Lower leg skin (tissue), 4 donors: ENCODE measurements around the gene PROSER3. TPM values are rescaled to one million over a fixed set of nuclear protein-coding genes. Genes with fewer than 3 reads are reported as not detected.
"Not testable (repeated sequence)": the region's sequence is repeated elsewhere in the genome, so short reads cannot be mapped to it uniquely, and the experiment has no call there.

Source experiments
- DNase-seq, 2 donors: peaks; one replicate each; pipeline ENCODE4 v3.0.0-alpha.2; 2019; ENCODE audit warnings: low spot score in 2 of 2
- H3K4me3 ChIP-seq: fragments of 200-600 bp; sonication (generic); 2 replicates; pipeline ENCODE4 v1.5.1; 2017; ENCODE audit warnings: mild to moderate bottlenecking, low read depth; ENCODE audit not compliant: poor library complexity, severe bottlenecking
- POLR2A ChIP-seq, 2 donors: fragments of 450-650 bp; IDR thresholded peaks; one replicate each; pipeline ENCODE4 v1.6.1; 2016 to 2017; ENCODE audit warnings: antibody characterized with exemption in 2 of 2, mild to moderate bottlenecking in 1 of 2, moderate library complexity in 1 of 2
- WGBS, 2 donors: methylation state at CpG; one replicate each; pipeline ENCODE4 v1.1.5; 2018; 5-methylcytosine and 5-hydroxymethylcytosine counted together
- intact Hi-C: fragments of 100-400 bp; cut with DNase I; formaldehyde crosslinking; loops from one replicate; pipeline ENCODE4 v1.15.0; 2023; ENCODE audit warnings: low total_unique reads
- total RNA-seq, 4 donors: library from RNA; depleted of rRNA; stranded (reverse); fragments of >200 nt; gene quantifications; one replicate each; pipeline ENCODE4 v1.1.0, GENCODE V29; 2016
- TF ChIP-seq, protein P1 (sequence below), 3 donors: fragments of 450-650 bp; IDR thresholded peaks; one replicate each; pipeline ENCODE4 v1.5.1; 2016; ENCODE audit warnings: antibody characterized with exemption in 3 of 3, mild to moderate bottlenecking in 3 of 3, moderate library complexity in 2 of 3

PROSER3 gene
- total RNA-seq, 4 donors from 2014 or later = 9.2 to 20.4 (median 12.9) TPM

DNA sequence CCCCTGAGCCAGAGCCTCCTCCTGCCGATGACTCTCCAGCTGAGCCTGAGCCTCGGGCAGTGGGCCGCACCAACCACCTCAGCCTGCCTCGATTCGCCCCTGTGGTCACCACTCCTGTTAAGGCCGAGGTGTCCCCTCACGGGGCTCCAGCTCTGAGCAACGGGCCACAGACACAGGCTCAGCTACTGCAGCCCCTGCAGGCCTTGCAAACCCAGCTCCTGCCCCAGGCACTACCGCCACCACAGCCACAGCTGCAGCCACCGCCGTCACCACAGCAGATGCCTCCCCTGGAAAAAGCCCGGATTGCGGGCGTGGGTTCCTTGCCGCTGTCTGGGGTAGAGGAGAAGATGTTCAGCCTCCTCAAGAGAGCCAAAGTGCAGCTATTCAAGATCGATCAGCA, 36.6 kb upstream of the PROSER3 start:
- DNase-seq = no peak

DNA sequence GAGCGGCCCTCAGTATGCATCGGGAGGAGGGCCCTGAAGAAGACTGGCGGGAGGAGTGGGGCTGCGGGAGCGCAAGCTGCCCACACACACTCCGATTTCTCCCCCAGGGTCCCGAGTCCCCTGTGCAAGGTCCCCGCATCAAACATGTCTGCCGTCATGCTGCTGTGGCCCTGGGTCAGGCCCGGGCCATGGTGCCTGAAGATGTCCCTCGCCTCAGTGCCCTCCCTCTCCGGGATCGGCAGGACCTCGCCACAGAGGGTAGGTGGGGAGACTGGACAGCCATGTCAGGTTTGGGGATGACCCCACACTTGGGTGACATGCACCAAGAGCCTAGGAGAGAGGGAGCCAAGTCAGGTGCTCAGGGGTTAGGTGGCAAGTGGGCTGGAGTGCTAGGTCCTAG, 35.5 kb upstream of the PROSER3 start:
- intact Hi-C loops = no loop called here
- WGBS, 2 donors = 93 to 94% methylated on average over 14 of the region's 14 CpGs

More for the DNA sequence above, 36.6 kb upstream of the PROSER3 start:
- WGBS, 2 donors = 88 to 91% methylated on average over 16 of the region's 16 CpGs
- intact Hi-C loops = no loop called here
- H3K4me3 ChIP-seq = no peak overlapping the region
- TF ChIP-seq POLR2A (IDR thresholded peaks at IDR 0.05) = no peak
- TF ChIP-seq, protein P1, sequence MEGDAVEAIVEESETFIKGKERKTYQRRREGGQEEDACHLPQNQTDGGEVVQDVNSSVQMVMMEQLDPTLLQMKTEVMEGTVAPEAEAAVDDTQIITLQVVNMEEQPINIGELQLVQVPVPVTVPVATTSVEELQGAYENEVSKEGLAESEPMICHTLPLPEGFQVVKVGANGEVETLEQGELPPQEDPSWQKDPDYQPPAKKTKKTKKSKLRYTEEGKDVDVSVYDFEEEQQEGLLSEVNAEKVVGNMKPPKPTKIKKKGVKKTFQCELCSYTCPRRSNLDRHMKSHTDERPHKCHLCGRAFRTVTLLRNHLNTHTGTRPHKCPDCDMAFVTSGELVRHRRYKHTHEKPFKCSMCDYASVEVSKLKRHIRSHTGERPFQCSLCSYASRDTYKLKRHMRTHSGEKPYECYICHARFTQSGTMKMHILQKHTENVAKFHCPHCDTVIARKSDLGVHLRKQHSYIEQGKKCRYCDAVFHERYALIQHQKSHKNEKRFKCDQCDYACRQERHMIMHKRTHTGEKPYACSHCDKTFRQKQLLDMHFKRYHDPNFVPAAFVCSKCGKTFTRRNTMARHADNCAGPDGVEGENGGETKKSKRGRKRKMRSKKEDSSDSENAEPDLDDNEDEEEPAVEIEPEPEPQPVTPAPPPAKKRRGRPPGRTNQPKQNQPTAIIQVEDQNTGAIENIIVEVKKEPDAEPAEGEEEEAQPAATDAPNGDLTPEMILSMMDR (IDR thresholded peaks at IDR 0.05) = no peak

DNA sequence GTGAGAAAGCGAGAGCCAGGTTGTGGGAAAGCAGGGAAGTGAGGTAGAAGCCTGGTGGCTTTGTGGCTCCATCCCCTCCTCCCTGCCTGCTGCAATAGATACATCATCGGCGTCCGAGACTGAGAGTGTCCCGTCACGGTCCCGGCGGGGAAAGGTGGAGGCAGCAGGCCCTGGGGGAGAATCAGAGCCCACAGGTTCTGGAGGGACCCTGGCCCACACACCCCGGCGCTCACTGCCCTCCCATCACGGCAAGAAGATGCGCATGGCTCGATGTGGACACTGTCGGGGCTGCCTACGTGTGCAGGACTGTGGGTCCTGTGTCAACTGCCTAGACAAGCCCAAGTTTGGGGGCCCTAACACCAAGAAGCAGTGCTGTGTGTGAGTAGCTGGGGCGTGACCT, 35.1 kb upstream of the PROSER3 start:
- no peak overlapping the region for H3K4me3 ChIP-seq
- DNase-seq = no peak
- TF ChIP-seq, protein P1 (IDR thresholded peaks at IDR 0.05) = no peak
- TF ChIP-seq POLR2A (IDR thresholded peaks at IDR 0.05) = no peak
- intact Hi-C loops = no loop called here
- 92 to 94% methylated on average over 16 of the region's 16 CpGs for WGBS, 2 donors

More for the DNA sequence above, 35.5 kb upstream of the PROSER3 start:
- TF ChIP-seq POLR2A (IDR thresholded peaks at IDR 0.05) = no peak
- TF ChIP-seq, protein P1 (IDR thresholded peaks at IDR 0.05) = no peak
- no peak for DNase-seq
- H3K4me3 ChIP-seq = no peak overlapping the region

DNA sequence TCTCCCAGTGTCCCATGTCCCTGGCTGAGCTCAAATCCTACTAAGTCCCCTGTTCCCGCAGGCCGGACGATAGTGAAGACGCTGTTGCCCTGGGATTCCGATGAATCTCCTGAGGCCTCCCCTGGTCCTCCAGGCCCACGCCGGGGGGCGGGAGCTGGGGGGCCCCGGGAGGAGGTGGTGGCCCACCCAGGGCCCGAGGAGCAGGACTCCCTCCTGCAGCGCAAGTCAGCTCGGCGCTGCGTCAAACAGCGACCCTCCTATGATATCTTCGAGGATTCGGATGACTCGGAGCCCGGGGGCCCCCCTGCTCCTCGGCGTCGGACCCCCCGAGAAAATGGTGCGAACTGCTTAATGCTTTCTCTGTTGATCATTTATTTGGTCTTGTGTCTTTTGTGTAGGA, 34.3 kb upstream of the PROSER3 start:
- no peak for DNase-seq
- TF ChIP-seq POLR2A (IDR thresholded peaks at IDR 0.05) = no peak
- TF ChIP-seq, protein P1 (IDR thresholded peaks at IDR 0.05) = no peak
- intact Hi-C loops = no loop called here
- 94 to 96% methylated on average over 20 to 24 of the region's 24 CpGs for whole genome bisulfite sequencing, 2 donors
- H3K4me3 ChIP-seq = no peak overlapping the region

DNA sequence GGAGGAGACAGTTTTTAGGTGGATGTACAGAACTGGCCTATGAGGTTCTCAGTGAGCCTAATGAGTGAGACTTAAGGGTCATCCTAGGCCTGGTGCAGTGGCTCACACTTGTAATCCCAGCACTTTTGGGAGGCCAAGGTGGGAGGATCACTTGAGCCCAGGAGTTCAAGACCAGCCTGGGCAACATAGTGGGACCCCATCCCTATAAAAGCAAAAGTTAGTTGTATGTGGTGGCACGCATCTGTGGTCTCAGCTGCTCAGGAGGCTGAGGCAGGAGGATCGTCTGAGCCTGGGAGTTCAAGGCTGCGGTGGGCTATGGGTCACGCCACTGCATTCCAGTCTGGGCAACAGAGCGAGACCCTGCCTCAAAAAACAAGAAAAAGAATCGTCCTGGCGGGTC, 33.8 kb upstream of the PROSER3 start:
- 91 to 96% methylated on average over 7 of the region's 7 CpGs for WGBS, 2 donors
- DNase-seq, intact Hi-C loops, H3K4me3 ChIP-seq: not testable (repeated sequence)

DNA sequence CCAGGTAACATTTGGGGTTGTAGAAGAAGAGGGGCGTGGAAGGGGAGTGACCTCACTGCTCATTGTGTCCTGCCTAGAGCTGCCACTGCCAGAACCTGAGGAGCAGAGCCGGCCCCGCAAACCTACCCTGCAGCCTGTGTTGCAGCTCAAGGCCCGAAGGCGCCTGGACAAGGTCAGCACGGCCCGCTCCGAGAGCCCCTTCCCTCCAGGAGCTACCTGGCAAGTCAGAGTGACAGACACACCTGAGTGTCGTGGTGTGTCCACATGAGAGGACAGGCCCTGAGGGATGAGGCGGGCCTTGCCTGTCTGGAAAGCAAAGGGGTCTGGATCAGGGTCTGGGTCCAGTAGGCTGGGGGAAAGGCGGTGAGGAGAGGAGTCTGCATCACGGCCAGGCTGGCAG, 33.4 kb upstream of the PROSER3 start:
- intact Hi-C loops = no loop called here
- TF ChIP-seq, protein P1 (IDR thresholded peaks at IDR 0.05) = no peak
- TF ChIP-seq POLR2A (IDR thresholded peaks at IDR 0.05) = no peak
- DNase-seq = no peak
- no peak overlapping the region for H3K4me3 ChIP-seq
- WGBS, 2 donors = 94 to 95% methylated on average over 12 of the region's 12 CpGs
